ENCODE results near the gene DLX3. TPM values are rescaled to one million over a fixed set of nuclear protein-coding genes. Genes with fewer than 3 reads are reported as not detected.

DLX3 gene
- total RNA-seq, 1 donor from 2014 or later = not detected

GRCh38 chr17:49993423-49994060 is 1.5 kb downstream of the DLX3 start:
- intact Hi-C loops (cut with micrococcal nuclease) = loop anchor here (1.0 to 10.0 kb wide), 3 partner anchors 25 to 589 kb away; partner anchors contain the start of gene NGFR

- intact Hi-C loops (cut with micrococcal nuclease) = loop anchor here (10.0 kb wide), 2 partner anchors 498 to 588 kb away; partner anchors contain the start of gene NGFR
Observed at GRCh38 chr17:49992933-49993422, 2.0 kb downstream of the DLX3 start.

GRCh38 chr17:49992191-49992932 is 2.7 kb downstream of the DLX3 start:
- intact Hi-C loops (cut with micrococcal nuclease) = loop anchor here (10.0 kb wide), 2 partner anchors 498 to 588 kb away; partner anchors contain the start of gene NGFR

GRCh38 chr17:49991409-49991808 is 3.6 kb downstream of the DLX3 start:
- intact Hi-C loops (cut with micrococcal nuclease) = loop anchor here (10.0 kb wide), 2 partner anchors 497 to 587 kb away; partner anchors contain the start of gene NGFR

- intact Hi-C loops (cut with micrococcal nuclease) = loop anchor here (10.0 kb wide), 2 partner anchors 496 to 586 kb away; partner anchors contain the start of gene NGFR
Observed at GRCh38 chr17:49990921-49991320, 4.1 kb downstream of the DLX3 start.

GRCh38 chr17:49990331-49990730 is 4.7 kb downstream of the DLX3 start:
- intact Hi-C loops (cut with micrococcal nuclease) = loop anchor here (10.0 kb wide), 2 partner anchors 496 to 586 kb away; partner anchors contain the start of gene NGFR

- intact Hi-C loops (cut with micrococcal nuclease) = no loop called here
Observed at GRCh38 chr17:49989518-49989880, 5.5 kb downstream of the DLX3 start.

GRCh38 chr17:49987681-49988441 is 7.2 kb downstream of the DLX3 start:
- intact Hi-C loops (cut with micrococcal nuclease) = no loop called here

- intact Hi-C loops (cut with micrococcal nuclease) = no loop called here
Observed at GRCh38 chr17:49987290-49987585, 7.8 kb downstream of the DLX3 start.

GRCh38 chr17:49986396-49987289 is 8.4 kb downstream of the DLX3 start:
- intact Hi-C loops (cut with micrococcal nuclease) = no loop called here

GRCh38 chr17:49985310-49985990 is 9.6 kb downstream of the DLX3 start:
- intact Hi-C loops (cut with micrococcal nuclease) = no loop called here

GRCh38 chr17:49984776-49985175 is 10.2 kb downstream of the DLX3 start:
- intact Hi-C loops (cut with micrococcal nuclease) = no loop called here

GRCh38 chr17:49984283-49984682 is 10.7 kb downstream of the DLX3 start:
- intact Hi-C loops (cut with micrococcal nuclease) = no loop called here

GRCh38 chr17:49980703-49981197 is 14.3 kb downstream of the DLX3 start:
- intact Hi-C loops (cut with micrococcal nuclease) = no loop called here

GRCh38 chr17:49979748-49980479 is 15.1 kb downstream of the DLX3 start:
- intact Hi-C loops (cut with micrococcal nuclease) = no loop called here

GRCh38 chr17:49978501-49978900 is 16.5 kb downstream of the DLX3 start:
- intact Hi-C loops (cut with micrococcal nuclease) = no loop called here

- intact Hi-C loops (cut with micrococcal nuclease) = no loop called here
Observed at GRCh38 chr17:49977463-49978389, 17.3 kb downstream of the DLX3 start.

GRCh38 chr17:49976828-49977202 is 18.2 kb downstream of the DLX3 start:
- intact Hi-C loops (cut with micrococcal nuclease) = no loop called here
